MCF 10A (cell line): ENCODE results near the gene AUTS2. TPM values are rescaled to one million over a fixed set of nuclear protein-coding genes. Genes with fewer than 3 reads are reported as not detected.
"Not testable (repeated sequence)": the region's sequence is repeated elsewhere in the genome, so short reads cannot be mapped to it uniquely, and the experiment has no call there.

Source experiments
- BruUV-seq: library from RNA; stranded (reverse); fragments of 400-500 nt; replicated peaks from 2 replicates; lab custom pipeline; 2021; lab: Mats Ljungman, UMichigan
- CTCF ChIA-PET: fragments of 300-600 bp; sonication (Branson Sonifier 250); formaldehyde crosslinking; extraction: SDS; loops from one replicate; lab custom pipeline; 2021; ENCODE audit warnings: antibody characterized with exemption, inconsistent platforms; lab: Yijun Ruan, JAX
- POLR2A ChIA-PET: fragments of 300-600, 350-650 bp; sonication (Branson Sonifier 250); formaldehyde crosslinking; extraction: SDS; loops from one replicate; lab custom pipeline; 2020; ENCODE audit warnings: antibody characterized with exemption, inconsistent platforms; lab: Yijun Ruan, JAX
- DNase-seq: peaks from one replicate; pipeline ENCODE4 v3.0.0-alpha.2; 2018; ENCODE audit not compliant: unreplicated experiment
- H3K27ac Mint-ChIP-seq: one replicate; pipeline ENCODE4 v1.8.0; 2022; ENCODE audit warnings: mild to moderate bottlenecking, low read depth, mixed read lengths; ENCODE audit not compliant: unreplicated experiment
- H3K27me3 Mint-ChIP-seq: one replicate; pipeline ENCODE4 v1.8.0; 2022; ENCODE audit warnings: mixed read lengths; ENCODE audit not compliant: insufficient read depth, unreplicated experiment
- H3K36me3 Mint-ChIP-seq: one replicate; pipeline ENCODE4 v1.8.0; 2022; ENCODE audit warnings: mild to moderate bottlenecking, moderate library complexity, mixed read lengths; ENCODE audit not compliant: insufficient read depth, unreplicated experiment
- H3K4me1 Mint-ChIP-seq: one replicate; pipeline ENCODE4 v1.8.0; 2022; ENCODE audit warnings: mixed read lengths; ENCODE audit not compliant: insufficient read depth, unreplicated experiment
- H3K4me3 Mint-ChIP-seq: one replicate; pipeline ENCODE4 v1.8.0; 2022; ENCODE audit warnings: mild to moderate bottlenecking, moderate library complexity, mixed read lengths; ENCODE audit not compliant: unreplicated experiment
- H3K9me3 Mint-ChIP-seq: one replicate; pipeline ENCODE4 v1.8.0; 2022; ENCODE audit warnings: mixed read lengths; ENCODE audit not compliant: unreplicated experiment
- intact Hi-C: fragments of 100-400 bp; cut with micrococcal nuclease; formaldehyde crosslinking; loops from 2 replicates; pipeline ENCODE4 v1.14.1; 2022
- total RNA-seq: library from RNA; stranded (reverse); gene quantifications from 2 replicates; pipeline ENCODE4 v1.2.3, GENCODE V29; 2022
- TF ChIP-seq, protein P1 (sequence below): fragments of 200-600 bp; IDR thresholded peaks from one replicate; pipeline ENCODE4 v1.8.0; 2022; ENCODE audit warnings: antibody characterized with exemption, mild to moderate bottlenecking; ENCODE audit not compliant: unreplicated experiment

The AUTS2 gene
- total RNA-seq, 1 experiment from 2014 or later = 1.3 TPM

DNA sequence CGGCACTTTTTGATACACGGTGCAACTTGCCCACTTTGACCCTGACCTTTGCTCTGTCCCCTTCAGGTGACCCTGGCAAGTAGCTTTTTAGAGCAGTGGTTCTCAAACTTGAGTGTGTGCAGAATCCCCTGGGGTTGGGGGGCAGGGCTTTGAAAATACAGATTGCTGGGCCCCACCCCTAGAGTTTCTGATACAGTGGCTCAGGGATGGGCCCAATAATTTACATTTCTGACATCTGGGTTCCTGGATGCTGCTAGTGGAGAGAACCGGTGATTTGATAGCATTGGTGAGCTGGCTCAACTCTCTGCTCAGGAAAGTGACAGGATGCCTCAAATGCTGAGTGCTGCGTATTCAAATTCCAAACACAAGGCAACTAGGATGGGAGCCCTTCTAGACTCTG, 995.9 kb downstream of the AUTS2 start:
- peaks cover 6% of the 10 kb centered on the region for H3K4me1 Mint-ChIP-seq
- TF ChIP-seq, protein P1, sequence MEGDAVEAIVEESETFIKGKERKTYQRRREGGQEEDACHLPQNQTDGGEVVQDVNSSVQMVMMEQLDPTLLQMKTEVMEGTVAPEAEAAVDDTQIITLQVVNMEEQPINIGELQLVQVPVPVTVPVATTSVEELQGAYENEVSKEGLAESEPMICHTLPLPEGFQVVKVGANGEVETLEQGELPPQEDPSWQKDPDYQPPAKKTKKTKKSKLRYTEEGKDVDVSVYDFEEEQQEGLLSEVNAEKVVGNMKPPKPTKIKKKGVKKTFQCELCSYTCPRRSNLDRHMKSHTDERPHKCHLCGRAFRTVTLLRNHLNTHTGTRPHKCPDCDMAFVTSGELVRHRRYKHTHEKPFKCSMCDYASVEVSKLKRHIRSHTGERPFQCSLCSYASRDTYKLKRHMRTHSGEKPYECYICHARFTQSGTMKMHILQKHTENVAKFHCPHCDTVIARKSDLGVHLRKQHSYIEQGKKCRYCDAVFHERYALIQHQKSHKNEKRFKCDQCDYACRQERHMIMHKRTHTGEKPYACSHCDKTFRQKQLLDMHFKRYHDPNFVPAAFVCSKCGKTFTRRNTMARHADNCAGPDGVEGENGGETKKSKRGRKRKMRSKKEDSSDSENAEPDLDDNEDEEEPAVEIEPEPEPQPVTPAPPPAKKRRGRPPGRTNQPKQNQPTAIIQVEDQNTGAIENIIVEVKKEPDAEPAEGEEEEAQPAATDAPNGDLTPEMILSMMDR = no peak
- H3K4me3 Mint-ChIP-seq = no peak overlapping the region
- H3K36me3 Mint-ChIP-seq = no peaks in the 10 kb centered on the region
- no peaks in the 10 kb centered on the region for H3K27me3 Mint-ChIP-seq
- CTCF ChIA-PET = interaction anchor here (0.6 to 1.4 kb wide), 2 partner anchors 9 to 1050 kb away, joined by 4 read pairs; no protein-coding TSS in a partner anchor
- no peak overlapping the region for H3K27ac Mint-ChIP-seq
- no peak for DNase-seq
- BruUV-seq = no TSS peak
- no peaks in the 10 kb centered on the region for H3K9me3 Mint-ChIP-seq
- POLR2A ChIA-PET = no interaction called here
- intact Hi-C loops = no loop called here

DNA sequence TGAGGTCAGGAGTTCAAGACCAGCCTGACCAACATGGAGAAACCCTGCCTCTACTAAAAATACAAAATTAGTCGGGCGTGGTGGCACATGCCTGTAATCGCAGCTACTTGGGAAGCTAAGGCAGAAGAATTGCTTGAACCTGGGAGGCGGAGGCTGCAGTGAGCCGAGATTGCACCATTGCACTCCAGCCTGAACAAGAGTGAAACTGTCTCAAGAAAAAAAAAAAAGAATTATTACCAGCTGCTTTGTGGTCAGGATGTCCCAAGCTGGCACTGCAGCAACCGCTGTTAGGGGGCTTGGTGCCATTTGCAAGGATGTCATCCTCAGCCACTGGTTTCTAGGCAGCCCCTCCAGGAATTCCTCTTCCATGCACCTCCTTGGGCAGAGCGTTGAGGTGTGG, 996.6 kb downstream of the AUTS2 start:
- CTCF ChIA-PET = interaction anchor here (0.6 to 1.4 kb wide), 2 partner anchors 10 to 1049 kb away, joined by 4 read pairs; no protein-coding TSS in a partner anchor
- H3K27me3 Mint-ChIP-seq, POLR2A ChIA-PET, DNase-seq, H3K27ac Mint-ChIP-seq, H3K4me3 Mint-ChIP-seq, H3K36me3 Mint-ChIP-seq, BruUV-seq, H3K9me3 Mint-ChIP-seq: not testable (repeated sequence)
- intact Hi-C loops = loop anchor here (5.0 kb wide), 1 partner anchor 97 kb away; no protein-coding TSS in a partner anchor
- H3K4me1 Mint-ChIP-seq = peaks cover 11% of the 10 kb centered on the region

DNA sequence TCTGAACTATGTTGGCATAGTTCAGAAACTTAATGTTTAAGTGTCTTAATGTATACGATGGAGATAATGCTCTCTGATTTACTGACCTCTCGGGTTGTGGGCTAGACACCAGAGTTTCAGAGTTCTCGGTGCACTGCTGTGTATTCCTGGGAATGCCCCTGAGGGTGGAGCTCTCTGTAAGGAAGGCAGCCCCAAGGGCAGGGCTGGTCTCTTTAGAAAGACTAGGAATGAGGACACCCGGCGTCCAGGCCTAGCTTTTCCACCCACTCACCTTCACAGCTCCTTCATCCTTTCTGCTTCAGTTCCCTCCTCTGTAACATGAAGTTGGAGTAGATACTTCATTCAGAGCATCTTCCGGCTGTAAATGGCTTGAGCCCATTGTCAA, 997.1 kb downstream of the AUTS2 start:
- intact Hi-C loops = loop anchor here (5.0 kb wide), 1 partner anchor 97 kb away; no protein-coding TSS in a partner anchor
- TF ChIP-seq, protein P1 = no peak
- no peaks in the 10 kb centered on the region for H3K27me3 Mint-ChIP-seq
- peaks cover 1% of the 10 kb centered on the region for H3K36me3 Mint-ChIP-seq
- BruUV-seq = no TSS peak
- H3K4me1 Mint-ChIP-seq = peaks cover 11% of the 10 kb centered on the region
- no peak overlapping the region for H3K27ac Mint-ChIP-seq
- ChIA-PET CTCF (interaction anchor here (1.4 kb wide), 1 partner anchor 10 kb away, joined by 4 read pairs; no protein-coding TSS in a partner anchor), POLR2A (no interaction called here)
- no peak overlapping the region for H3K4me3 Mint-ChIP-seq
- DNase-seq = no peak
- H3K9me3 Mint-ChIP-seq = peaks cover under 1% of the 10 kb centered on the region

DNA sequence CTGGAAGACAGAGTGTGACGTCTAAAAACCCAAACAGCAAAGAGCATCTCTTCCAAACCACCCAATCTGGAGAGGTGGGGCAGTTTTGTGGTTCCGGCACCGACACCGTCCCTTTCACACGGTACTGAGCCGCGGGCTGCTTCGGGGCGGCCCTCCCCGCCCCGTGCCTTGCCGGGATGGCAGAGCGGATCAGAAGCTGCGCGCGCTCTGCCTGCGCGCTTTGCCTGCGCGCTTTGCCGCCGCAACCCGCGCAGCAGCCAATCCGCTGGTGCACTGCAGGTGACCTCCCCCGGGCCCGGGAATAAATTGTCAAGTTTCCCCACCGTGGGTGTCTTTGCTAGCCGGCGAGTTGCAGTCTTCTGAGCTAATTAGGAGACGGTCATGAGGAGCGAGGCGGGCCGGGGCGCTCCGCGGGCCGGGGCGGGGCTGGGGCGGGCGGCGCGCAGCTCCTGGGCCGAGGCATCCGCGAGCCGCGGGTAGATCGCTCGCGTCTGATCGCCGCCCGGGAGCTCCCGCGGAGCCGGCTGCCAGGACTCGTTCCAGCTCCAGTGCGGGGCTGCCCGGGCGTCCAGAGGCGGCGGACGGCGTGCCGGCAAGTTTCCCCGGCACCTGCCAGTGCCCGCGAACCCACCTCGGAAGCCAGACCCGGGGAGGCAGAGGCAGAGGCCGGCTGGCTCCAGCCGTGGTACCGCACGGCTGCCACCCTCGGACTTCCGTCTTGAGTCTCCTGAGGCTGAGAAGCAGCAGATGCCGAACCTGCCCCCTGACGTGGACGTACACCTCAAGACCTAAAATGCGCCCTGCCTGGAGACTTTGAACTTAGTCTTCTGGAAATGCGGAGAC, 997.7 kb downstream of the AUTS2 start:
- Mint-ChIP-seq H3K27ac (no peak overlapping the region), H3K4me1 (peaks cover 11% of the 10 kb centered on the region), H3K9me3 (peaks cover 6% of the 10 kb centered on the region), H3K4me3 (no peak overlapping the region), H3K36me3 (peaks cover 6% of the 10 kb centered on the region), H3K27me3 (no peaks in the 10 kb centered on the region)
- intact Hi-C loops = loop anchor here (5.0 kb wide), 1 partner anchor 96 kb away; no protein-coding TSS in a partner anchor
- TF ChIP-seq, protein P1 = no peak
- no peak for DNase-seq
- ChIA-PET POLR2A (no interaction called here), CTCF (interaction anchor here (0.6 kb wide), 1 partner anchor 51 kb away, joined by 3 read pairs; no protein-coding TSS in a partner anchor)
- BruUV-seq = no TSS peak
